Measurements from ENCODE around the gene DCDC2.
A peak's percentile ranks its signal among the peaks of the same experiment; 100 is the strongest.
"Not testable (repeated sequence)": the region's sequence is repeated elsewhere in the genome, so short reads cannot be mapped to it uniquely, and the experiment has no call there.

The DCDC2 gene

GRCh38 chr6:24323632-24324337 is 34.1 kb downstream of the DCDC2 start:
- peak; percentile 80 for DNase-seq (ENCODE audit: low read depth)
- no peak overlapping the region for H3K4me3 ChIP-seq (ENCODE audit: low read length)
- TF ChIP-seq, protein P1, sequence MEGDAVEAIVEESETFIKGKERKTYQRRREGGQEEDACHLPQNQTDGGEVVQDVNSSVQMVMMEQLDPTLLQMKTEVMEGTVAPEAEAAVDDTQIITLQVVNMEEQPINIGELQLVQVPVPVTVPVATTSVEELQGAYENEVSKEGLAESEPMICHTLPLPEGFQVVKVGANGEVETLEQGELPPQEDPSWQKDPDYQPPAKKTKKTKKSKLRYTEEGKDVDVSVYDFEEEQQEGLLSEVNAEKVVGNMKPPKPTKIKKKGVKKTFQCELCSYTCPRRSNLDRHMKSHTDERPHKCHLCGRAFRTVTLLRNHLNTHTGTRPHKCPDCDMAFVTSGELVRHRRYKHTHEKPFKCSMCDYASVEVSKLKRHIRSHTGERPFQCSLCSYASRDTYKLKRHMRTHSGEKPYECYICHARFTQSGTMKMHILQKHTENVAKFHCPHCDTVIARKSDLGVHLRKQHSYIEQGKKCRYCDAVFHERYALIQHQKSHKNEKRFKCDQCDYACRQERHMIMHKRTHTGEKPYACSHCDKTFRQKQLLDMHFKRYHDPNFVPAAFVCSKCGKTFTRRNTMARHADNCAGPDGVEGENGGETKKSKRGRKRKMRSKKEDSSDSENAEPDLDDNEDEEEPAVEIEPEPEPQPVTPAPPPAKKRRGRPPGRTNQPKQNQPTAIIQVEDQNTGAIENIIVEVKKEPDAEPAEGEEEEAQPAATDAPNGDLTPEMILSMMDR (conservative IDR thresholded peaks at IDR 0.05; ENCODE audit: low read depth, low read length): no peak

DNA sequence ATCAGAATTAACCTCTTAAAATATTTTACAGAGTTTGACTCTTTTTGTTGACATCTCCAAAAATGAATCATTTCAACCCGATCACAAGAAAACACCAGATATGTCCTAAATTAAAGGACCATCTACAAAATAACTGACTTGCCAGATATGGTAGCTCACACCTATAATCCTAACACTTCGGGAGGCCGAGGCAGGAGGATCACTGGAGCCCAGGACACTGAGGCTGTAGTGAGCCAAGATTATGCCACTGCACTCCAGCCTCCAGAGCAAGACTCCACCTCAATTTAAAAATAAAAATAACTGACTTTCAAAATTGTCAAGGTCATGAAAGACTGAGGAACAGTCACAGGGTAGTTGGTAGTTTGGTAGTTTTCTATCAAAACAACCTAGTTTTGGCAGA is 34.9 kb downstream of the DCDC2 start:
- no peak overlapping the region for H3K4me3 ChIP-seq (ENCODE audit: low read length)
- DNase-seq (ENCODE audit: low read depth): no peak
- TF ChIP-seq, protein P1 (conservative IDR thresholded peaks at IDR 0.05; ENCODE audit: low read depth, low read length): no peak

GRCh38 chr6:24322446-24322845 is 35.4 kb downstream of the DCDC2 start:
- DNase-seq (ENCODE audit: low read depth): not testable (repeated sequence)

DNA sequence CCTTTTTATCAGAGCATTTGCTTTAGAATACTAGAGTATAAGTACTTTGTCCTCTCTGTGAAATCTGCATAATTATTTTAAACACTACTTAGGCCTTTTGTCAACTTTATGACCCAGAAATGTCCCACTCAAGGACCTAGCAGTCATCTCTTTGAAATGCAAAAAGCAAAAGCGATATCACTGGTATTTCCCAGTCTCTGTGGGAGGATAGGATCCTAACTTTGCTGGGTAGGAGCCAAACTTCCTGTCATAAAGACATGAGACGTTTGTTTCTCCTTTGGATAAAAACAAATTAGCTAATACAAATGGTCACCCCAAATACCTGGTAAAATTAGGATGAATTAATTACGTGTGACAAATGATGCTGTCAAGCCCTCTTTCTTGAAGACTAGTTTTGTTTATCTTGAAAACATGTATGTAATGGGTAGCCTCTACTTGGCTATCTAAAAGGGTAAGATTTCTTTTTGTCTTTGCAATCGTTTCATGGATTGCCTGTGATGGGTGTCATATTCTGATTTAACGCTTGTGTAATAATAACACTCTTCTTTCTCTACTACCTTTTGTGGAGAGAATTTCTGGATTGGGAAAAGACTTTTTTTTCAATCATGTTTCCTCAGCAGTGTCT is 36.2 kb downstream of the DCDC2 start:
- no peak overlapping the region for H3K4me3 ChIP-seq (ENCODE audit: low read length)
- TF ChIP-seq, protein P1 (conservative IDR thresholded peaks at IDR 0.05; ENCODE audit: low read depth, low read length): no peak
- no peak for DNase-seq (ENCODE audit: low read depth)

More at GRCh38 chr6:24322446-24322845, 35.4 kb downstream of the DCDC2 start:
- H3K4me3 ChIP-seq (ENCODE audit: low read length): not testable (repeated sequence)

GRCh38 chr6:24313251-24314141 is 44.4 kb downstream of the DCDC2 start:
- H3K4me3 ChIP-seq (ENCODE audit: low read length): no peak overlapping the region
- DNase-seq (ENCODE audit: low read depth): peak; percentile 79
- TF ChIP-seq, protein P1 (conservative IDR thresholded peaks at IDR 0.05; ENCODE audit: low read depth, low read length): no peak

- DNase-seq (ENCODE audit: low read depth); H3K4me3 ChIP-seq (ENCODE audit: low read length): not testable (repeated sequence)
Observed at GRCh38 chr6:24311775-24312174, 46.1 kb downstream of the DCDC2 start.

DNA sequence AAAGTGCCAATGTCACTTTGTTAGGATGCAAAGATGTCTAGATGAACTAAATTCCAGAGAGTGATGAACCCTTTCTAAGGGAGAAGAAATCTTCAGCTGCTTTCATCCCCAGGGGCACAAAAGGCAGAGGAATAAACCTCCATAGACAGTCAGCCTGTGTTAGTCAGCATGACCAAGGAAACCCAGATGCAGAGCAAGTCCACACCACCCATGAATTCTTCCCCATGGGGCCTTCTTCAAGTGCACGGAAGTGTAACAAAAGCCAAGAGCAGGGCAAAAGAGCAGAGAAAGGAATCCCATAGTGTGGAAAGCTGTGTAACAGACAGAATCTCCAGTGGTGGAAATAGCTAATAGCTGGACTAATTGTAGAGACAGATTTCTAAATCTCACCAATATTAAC is 50.0 kb downstream of the DCDC2 start:
- no peak for DNase-seq (ENCODE audit: low read depth)
- TF ChIP-seq, protein P1 (conservative IDR thresholded peaks at IDR 0.05; ENCODE audit: low read depth, low read length): no peak
- H3K4me3 ChIP-seq (ENCODE audit: low read length): no peak overlapping the region
